ENCODE results near the gene VIM. TPM values are rescaled to one million over a fixed set of nuclear protein-coding genes. Genes with fewer than 3 reads are reported as not detected.
A peak's percentile ranks its signal among the peaks of the same experiment; 100 is the strongest.

The VIM gene
- polyA plus RNA-seq (ENCODE audit: insufficient read length in 3 of 3): 1,000 to 10,000 TPM; 1,198 to 1,324 (median 1,247) TPM

GRCh38 chr10:17228091-17229015 is at the start of gene VIM:
TSS of gene VIM (plus strand) at chr10:17228241. CDS start at chr10:17229423, 1,182 bp downstream.
- peak; percentile 60 to 70 (median 68) for DNase-seq (ENCODE audit: low read depth in 3 of 3, low spot score in 2 of 3)

DNA sequence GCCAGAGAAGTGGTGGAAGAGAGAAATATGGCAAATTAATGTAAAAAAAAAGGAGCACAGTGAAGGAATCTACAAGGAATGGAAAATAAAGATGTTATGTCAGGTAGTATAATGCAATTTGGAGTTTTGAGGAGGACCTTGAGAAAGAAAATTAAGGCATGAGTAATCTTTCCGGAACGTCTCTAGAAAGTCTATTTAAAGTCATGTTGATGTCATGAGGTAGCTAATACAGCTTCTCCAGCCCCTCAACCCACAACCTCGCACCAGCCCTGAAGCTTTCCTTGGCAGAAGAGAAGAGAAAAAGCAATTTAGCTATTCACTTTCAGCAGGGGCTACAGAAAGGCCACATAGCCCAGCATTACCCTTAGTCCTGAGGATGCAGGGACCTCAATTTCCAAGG is 49.0 kb upstream of the VIM start:
- no peak for DNase-seq (ENCODE audit: low read depth in 3 of 3, low spot score in 2 of 3)

GRCh38 chr10:17181110-17181509 is 46.9 kb upstream of the VIM start:
- no peak for DNase-seq (ENCODE audit: low read depth in 3 of 3, low spot score in 2 of 3)

DNA sequence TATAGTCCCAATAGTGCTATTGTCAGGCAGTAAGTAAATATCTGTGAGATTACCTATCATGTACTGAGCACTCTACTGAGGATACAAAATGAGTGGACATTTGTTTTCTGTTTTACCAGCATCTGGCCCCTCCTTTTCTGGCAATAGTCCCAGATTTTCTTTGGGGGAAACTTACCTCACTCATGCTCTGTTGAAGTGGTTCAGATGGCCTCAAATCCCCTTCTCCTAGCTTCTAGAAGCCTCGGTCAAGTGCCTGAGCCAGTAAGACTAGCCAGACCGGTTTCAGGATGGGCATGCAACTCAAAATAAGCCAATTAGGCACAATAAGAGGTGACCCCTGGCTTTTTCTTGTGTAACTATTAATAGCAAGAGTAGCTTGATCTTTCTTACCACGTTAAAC is 46.3 kb upstream of the VIM start:
- DNase-seq (ENCODE audit: low read depth in 3 of 3, low spot score in 2 of 3): no peak

- DNase-seq (ENCODE audit: low read depth in 3 of 3, low spot score in 2 of 3): no peak
Measured at GRCh38 chr10:17183110-17183509, 44.9 kb upstream of the VIM start.

GRCh38 chr10:17185873-17186272 is 42.2 kb upstream of the VIM start:
- DNase-seq (ENCODE audit: low read depth in 3 of 3, low spot score in 2 of 3): no peak

DNA sequence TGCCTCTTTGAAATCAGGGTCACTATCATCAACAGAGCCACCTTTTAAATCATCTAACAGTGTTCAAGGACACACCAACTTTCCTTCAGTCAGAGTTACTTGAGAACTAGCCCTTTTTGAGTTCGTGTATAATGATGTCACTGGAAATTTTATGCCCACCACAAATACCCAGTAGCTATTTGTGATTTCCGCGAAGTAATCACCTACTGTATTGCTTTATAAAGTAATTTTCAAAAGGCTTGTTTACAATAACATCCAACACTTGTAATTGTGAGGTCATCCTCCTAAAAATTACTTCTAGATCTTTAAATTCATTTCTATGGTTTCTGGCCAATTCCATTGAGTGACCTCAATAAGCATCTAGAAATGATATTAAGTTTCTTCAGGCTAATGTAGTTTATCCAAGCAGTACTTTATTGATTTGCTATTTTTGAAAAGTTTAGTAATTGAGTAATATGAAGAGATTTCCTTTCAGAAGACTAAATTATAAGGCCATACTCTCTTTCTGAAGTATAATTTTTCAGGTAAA is 39.3 kb upstream of the VIM start:
- DNase-seq (ENCODE audit: low read depth in 3 of 3, low spot score in 2 of 3): no peak

DNA sequence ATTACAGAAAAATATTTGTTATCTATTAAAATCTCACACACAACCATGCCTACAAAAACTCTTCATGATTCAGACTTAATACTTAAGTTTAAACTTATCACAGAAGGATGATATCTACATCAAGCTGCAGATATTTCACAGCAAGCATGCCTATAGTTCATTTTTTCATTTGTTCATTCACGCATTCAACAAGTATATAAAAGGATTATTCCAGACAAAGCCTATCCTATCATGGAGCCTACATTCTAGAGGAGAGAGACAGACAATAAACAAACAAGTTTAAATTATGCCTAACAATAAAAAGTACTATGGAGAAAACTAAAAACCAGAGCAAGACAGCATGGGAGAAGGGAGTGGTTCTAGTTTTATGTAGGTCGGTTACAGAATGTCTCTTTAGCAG is 37.4 kb upstream of the VIM start:
- DNase-seq (ENCODE audit: low read depth in 3 of 3, low spot score in 2 of 3): no peak

- no peak for DNase-seq (ENCODE audit: low read depth in 3 of 3, low spot score in 2 of 3)
Measured at GRCh38 chr10:17195083-17195482, 33.0 kb upstream of the VIM start.

- DNase-seq (ENCODE audit: low read depth in 3 of 3, low spot score in 2 of 3): no peak
Measured at GRCh38 chr10:17196045-17196444, 32.0 kb upstream of the VIM start.

DNA sequence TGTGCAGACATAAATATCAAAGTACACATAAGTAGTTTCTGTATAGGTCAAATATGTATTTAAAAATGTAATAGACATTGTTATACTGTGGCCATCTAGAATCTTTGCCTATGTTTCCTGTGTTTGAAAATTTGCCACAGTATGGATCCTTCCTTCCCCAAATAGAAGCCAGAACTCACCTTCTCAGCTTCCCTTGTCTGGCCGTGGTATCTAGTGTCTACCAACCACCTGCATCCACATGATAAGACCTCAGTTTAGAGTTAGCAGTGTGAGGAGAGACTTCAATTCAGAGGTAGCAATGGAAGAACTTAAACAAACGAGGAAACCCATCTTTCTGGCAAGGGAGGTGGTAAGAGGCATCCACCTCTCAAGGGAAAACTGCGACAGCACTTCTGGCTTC is 31.5 kb upstream of the VIM start:
- no peak for DNase-seq (ENCODE audit: low read depth in 3 of 3, low spot score in 2 of 3)

DNA sequence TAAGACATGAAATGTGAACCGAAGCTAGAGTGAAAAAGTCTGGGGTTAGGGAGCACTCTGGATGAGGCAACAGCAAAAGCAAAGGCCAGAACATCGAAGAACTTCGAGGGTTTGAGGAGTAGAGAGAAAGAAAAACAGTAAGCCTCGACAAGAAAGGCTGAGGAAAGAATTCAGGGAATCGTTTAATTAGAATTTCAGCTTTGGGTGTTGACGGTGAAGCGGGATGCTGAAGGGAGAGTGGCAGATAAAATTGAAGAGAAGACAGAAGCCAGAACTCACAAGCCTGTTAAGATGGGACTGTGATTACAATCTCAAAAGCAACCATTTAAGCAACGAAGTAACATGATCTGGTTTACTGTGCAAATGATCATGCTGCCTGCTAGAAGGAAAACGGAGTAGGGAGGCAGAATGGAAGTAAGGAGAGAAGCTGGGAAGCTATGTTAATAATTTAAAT is 28.7 kb upstream of the VIM start:
- DNase-seq (ENCODE audit: low read depth in 3 of 3, low spot score in 2 of 3): peak in 1 of 3 donors; percentile 21

- DNase-seq (ENCODE audit: low read depth in 3 of 3, low spot score in 2 of 3): no peak
Measured at GRCh38 chr10:17200001-17200911, 27.8 kb upstream of the VIM start.

GRCh38 chr10:17200912-17201793 is 26.9 kb upstream of the VIM start, which contains the start of gene TRDMT1:
TSS of gene TRDMT1 (minus strand) at chr10:17201672. CDS start at chr10:17201634, 38 bp downstream.
- DNase-seq (ENCODE audit: low read depth in 3 of 3, low spot score in 2 of 3): peak; percentile 79 to 85 (median 83)

DNA sequence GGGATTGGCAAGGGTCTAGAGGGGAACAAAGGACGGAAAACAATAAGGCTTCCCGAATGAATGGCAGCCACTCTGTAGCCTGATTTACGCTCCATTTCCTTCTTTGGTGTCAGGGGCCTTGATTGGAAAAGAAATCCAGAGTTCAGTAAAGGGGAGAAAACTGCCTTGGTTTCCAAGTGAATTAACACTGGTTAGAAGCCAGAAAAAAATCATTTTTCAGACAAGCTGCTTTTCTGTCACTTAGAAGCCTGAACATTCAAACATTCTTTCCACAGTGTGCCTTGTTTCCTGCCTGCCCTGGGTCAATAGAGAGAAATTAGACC is 26.3 kb upstream of the VIM start:
- no peak for DNase-seq (ENCODE audit: low read depth in 3 of 3, low spot score in 2 of 3)

DNA sequence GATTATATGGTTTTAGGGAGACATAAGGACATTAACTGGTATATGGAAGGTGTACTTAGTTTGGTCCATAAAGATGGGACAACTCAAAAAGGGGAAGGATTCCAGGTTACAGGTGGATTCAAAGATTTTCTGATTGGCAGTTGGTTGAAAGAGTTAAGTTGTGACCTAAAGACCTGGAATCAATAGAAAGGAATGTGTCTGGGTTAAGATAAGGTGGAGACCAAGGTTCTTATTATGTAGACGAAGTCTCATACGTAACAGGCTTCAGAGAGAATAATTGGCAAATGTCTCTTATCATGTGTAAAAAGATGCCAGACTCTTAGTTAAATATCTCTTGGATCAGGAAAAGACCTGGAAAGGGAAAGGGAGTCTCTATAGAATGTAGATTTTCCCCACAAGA is 25.5 kb upstream of the VIM start:
- DNase-seq (ENCODE audit: low read depth in 3 of 3, low spot score in 2 of 3): no peak

- DNase-seq (ENCODE audit: low read depth in 3 of 3, low spot score in 2 of 3): no peak
Measured at GRCh38 chr10:17202999-17203398, 25.0 kb upstream of the VIM start.

DNA sequence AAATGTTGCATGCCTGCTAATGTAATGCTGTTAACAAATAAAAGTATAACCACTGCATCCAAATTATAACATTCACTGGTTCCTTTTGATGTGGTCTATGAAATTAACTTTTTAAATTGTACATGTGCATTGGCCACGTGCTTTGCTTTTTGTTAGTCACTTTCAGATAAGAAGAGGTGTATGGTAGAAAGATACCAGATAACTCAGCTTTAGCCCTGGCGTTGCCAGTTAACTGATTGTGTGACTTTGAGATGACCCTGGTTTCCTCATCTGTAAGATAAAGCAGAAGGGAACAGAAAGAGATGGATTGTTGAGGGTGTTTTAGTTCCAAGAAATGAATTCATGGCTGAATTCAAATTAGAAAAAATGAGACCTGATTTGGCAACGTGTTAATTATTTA is 24.6 kb upstream of the VIM start:
- no peak for DNase-seq (ENCODE audit: low read depth in 3 of 3, low spot score in 2 of 3)

DNA sequence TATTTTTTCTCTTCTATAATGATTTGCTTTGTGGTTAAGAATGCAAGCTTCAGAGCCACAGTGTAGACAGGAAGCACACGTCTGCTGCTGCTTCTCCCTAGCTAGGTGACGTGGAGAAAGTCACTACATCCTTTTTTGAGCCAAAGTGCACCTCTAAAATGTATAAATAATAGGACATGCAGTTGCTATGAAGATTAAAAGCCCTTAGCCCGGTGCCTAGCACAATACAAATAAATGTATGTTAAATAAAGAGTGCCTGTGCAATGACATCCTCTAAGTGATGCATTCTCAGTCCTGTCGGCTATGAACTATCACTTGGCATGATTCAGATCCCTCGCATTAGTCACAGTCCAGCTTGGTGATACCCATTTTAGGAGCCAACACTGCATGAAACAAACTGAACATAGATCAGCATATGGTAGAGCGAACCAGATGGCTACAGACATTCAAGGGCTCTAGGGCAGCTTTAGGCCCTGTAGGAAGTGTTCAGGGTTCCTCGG is 21.8 kb upstream of the VIM start:
- no peak for DNase-seq (ENCODE audit: low read depth in 3 of 3, low spot score in 2 of 3)

- no peak for DNase-seq (ENCODE audit: low read depth in 3 of 3, low spot score in 2 of 3)
Measured at GRCh38 chr10:17208476-17208875, 19.6 kb upstream of the VIM start.
